ENCODE data around the gene BHLHE40. TPM values are rescaled to one million over a fixed set of nuclear protein-coding genes. Genes with fewer than 3 reads are reported as not detected.

Gene BHLHE40
- total and polyA plus RNA-seq, 2 of the 13 experiments (the other 11 are each of a cell fraction or from before 2014, with no cell fraction given) = 1.8 to 51.0 TPM

- TF ChIP-seq, protein P1, sequence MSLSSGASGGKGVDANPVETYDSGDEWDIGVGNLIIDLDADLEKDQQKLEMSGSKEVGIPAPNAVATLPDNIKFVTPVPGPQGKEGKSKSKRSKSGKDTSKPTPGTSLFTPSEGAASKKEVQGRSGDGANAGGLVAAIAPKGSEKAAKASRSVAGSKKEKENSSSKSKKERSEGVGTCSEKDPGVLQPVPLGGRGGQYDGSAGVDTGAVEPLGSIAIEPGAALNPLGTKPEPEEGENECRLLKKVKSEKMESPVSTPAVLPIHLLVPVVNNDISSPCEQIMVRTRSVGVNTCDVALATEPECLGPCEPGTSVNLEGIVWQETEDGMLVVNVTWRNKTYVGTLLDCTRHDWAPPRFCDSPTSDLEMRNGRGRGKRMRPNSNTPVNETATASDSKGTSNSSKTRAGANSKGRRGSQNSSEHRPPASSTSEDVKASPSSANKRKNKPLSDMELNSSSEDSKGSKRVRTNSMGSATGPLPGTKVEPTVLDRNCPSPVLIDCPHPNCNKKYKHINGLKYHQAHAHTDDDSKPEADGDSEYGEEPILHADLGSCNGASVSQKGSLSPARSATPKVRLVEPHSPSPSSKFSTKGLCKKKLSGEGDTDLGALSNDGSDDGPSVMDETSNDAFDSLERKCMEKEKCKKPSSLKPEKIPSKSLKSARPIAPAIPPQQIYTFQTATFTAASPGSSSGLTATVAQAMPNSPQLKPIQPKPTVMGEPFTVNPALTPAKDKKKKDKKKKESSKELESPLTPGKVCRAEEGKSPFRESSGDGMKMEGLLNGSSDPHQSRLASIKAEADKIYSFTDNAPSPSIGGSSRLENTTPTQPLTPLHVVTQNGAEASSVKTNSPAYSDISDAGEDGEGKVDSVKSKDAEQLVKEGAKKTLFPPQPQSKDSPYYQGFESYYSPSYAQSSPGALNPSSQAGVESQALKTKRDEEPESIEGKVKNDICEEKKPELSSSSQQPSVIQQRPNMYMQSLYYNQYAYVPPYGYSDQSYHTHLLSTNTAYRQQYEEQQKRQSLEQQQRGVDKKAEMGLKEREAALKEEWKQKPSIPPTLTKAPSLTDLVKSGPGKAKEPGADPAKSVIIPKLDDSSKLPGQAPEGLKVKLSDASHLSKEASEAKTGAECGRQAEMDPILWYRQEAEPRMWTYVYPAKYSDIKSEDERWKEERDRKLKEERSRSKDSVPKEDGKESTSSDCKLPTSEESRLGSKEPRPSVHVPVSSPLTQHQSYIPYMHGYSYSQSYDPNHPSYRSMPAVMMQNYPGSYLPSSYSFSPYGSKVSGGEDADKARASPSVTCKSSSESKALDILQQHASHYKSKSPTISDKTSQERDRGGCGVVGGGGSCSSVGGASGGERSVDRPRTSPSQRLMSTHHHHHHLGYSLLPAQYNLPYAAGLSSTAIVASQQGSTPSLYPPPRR (CRISPR knock-in tag; IDR thresholded peaks at IDR 0.05; ENCODE audit: borderline replicate concordance) = no peak
- TF ChIP-seq ZNF430 (CRISPR knock-in tag; IDR thresholded peaks at IDR 0.05) = peak; percentile 84
- TF ChIP-seq ZNF251 (CRISPR knock-in tag; IDR thresholded peaks at IDR 0.05) = no peak
- TF ChIP-seq MAFK (conservative IDR thresholded peaks at IDR 0.05 in 1 of 2, IDR thresholded peaks at IDR 0.05 in 1 of 2; ENCODE audit: low read length in 2 of 2) = peak; percentile 60 to 64
- no peak for TF ChIP-seq MEIS1 (CRISPR knock-in tag; IDR thresholded peaks at IDR 0.05; ENCODE audit: borderline replicate concordance)
- no peak for TF ChIP-seq BRCA1 (CRISPR knock-in tag; IDR thresholded peaks at IDR 0.05)
- TF ChIP-seq ZNF431 (CRISPR knock-in tag; IDR thresholded peaks at IDR 0.05; ENCODE audit: borderline replicate concordance, low read depth) = peak; percentile 70; the same call in 1 of the 2 replicates
- TF ChIP-seq ZNF484 (CRISPR knock-in tag; IDR thresholded peaks at IDR 0.05; ENCODE audit: borderline replicate concordance, low read depth) = no peak; the same call in 1 of the 2 replicates
- TF ChIP-seq MZF1 (CRISPR knock-in tag; IDR thresholded peaks at IDR 0.05; ENCODE audit: borderline replicate concordance) = no peak
- 0 out of 2 replicates have a peak, but pooled peaks have one; percentile 25 for TF ChIP-seq ELF3 (CRISPR knock-in tag; IDR thresholded peaks at IDR 0.05)
- TF ChIP-seq RXRA (CRISPR knock-in tag; IDR thresholded peaks at IDR 0.05) = peak; percentile 58; the same call in 1 of the 2 replicates
- TF ChIP-seq ZNF333 (CRISPR knock-in tag; IDR thresholded peaks at IDR 0.05; ENCODE audit: borderline replicate concordance) = no peak
- TF ChIP-seq ZBTB7A (CRISPR knock-in tag; IDR thresholded peaks at IDR 0.05) = no peak
- TF ChIP-seq NCOR1 (IDR thresholded peaks at IDR 0.05; ENCODE audit: borderline replicate concordance, low read length) = no peak
- TF ChIP-seq TOE1 (CRISPR knock-in tag; IDR thresholded peaks at IDR 0.05) = no peak
- TF ChIP-seq ZSCAN9 (CRISPR knock-in tag; IDR thresholded peaks at IDR 0.05; ENCODE audit: borderline replicate concordance) = no peak; the same call in 1 of the 2 replicates
- no peak for TF ChIP-seq ATM (IDR thresholded peaks at IDR 0.05; ENCODE audit: borderline replicate concordance)
- no peak for TF ChIP-seq ATAD3A (CRISPR knock-in tag; IDR thresholded peaks at IDR 0.05)
- no peak for TF ChIP-seq MTA3 (CRISPR knock-in tag; IDR thresholded peaks at IDR 0.05)
- TF ChIP-seq, protein P2, sequence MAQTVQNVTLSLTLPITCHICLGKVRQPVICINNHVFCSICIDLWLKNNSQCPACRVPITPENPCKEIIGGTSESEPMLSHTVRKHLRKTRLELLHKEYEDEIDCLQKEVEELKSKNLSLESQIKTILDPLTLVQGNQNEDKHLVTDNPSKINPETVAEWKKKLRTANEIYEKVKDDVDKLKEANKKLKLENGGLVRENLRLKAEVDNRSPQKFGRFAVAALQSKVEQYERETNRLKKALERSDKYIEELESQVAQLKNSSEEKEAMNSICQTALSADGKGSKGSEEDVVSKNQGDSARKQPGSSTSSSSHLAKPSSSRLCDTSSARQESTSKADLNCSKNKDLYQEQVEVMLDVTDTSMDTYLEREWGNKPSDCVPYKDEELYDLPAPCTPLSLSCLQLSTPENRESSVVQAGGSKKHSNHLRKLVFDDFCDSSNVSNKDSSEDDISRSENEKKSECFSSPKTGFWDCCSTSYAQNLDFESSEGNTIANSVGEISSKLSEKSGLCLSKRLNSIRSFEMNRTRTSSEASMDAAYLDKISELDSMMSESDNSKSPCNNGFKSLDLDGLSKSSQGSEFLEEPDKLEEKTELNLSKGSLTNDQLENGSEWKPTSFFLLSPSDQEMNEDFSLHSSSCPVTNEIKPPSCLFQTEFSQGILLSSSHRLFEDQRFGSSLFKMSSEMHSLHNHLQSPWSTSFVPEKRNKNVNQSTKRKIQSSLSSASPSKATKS (CRISPR knock-in tag; IDR thresholded peaks at IDR 0.05) = no peak
- no peak for TF ChIP-seq ZNF629 (CRISPR knock-in tag; conservative IDR thresholded peaks at IDR 0.05)
- peak; percentile 45; the same call in 1 of the 2 replicates for TF ChIP-seq TAF1 (CRISPR knock-in tag; IDR thresholded peaks at IDR 0.05)
- TF ChIP-seq REPIN1 (CRISPR knock-in tag; IDR thresholded peaks at IDR 0.05; ENCODE audit: borderline replicate concordance, low read depth) = no peak; the same call in 1 of the 2 replicates
Observed at GRCh38 chr3:4980229-4981203, 1.3 kb downstream of the BHLHE40 start (continued).
